Fibroblast of lung (primary cell): Measurements from ENCODE around the gene ONECUT2. TPM values are rescaled to one million over a fixed set of nuclear protein-coding genes. Genes with fewer than 3 reads are reported as not detected.
"Not testable (repeated sequence)": the region's sequence is repeated elsewhere in the genome, so short reads cannot be mapped to it uniquely, and the experiment has no call there.

Source experiments
- DNase-seq, 2 donors: peaks; one replicate each; pipeline versions ENCODE4 v3.0.0 to v3.0.0-alpha.2; 2010; ENCODE audit warnings: low read depth in 2 of 2
- H2AFZ ChIP-seq: 2 replicates; pipeline ENCODE4 v1.5.1; 2012; ENCODE audit warnings: low read length, control low read depth, inconsistent platforms
- H3K27ac ChIP-seq: 2 replicates; pipeline ENCODE4 v1.5.1; 2011; ENCODE audit warnings: low read length, control low read depth; ENCODE audit not compliant: insufficient read depth
- H3K27me3 ChIP-seq: 2 replicates; pipeline ENCODE4 v1.5.1; 2011; ENCODE audit warnings: mild to moderate bottlenecking, low read length; ENCODE audit not compliant: control insufficient read depth, insufficient read depth
- H3K36me3 ChIP-seq: 2 replicates; pipeline ENCODE4 v1.5.1; 2011; ENCODE audit warnings: low read length; ENCODE audit not compliant: control insufficient read depth, insufficient read depth
- H3K4me1 ChIP-seq: 2 replicates; pipeline ENCODE4 v1.5.1; 2011; ENCODE audit warnings: low read length; ENCODE audit not compliant: control insufficient read depth, insufficient read depth; ENCODE audit errors: extremely low read depth
- H3K4me2 ChIP-seq: 2 replicates; pipeline ENCODE4 v1.5.1; 2011; ENCODE audit warnings: low read length, control low read depth; ENCODE audit not compliant: insufficient read depth; ENCODE audit errors: extremely low read depth
- H3K4me3 ChIP-seq, 4 experiments: fragments of 200-600 bp in 1 of 4; sonication (generic) in 1 of 4; replicated peaks in 1 of 4; 2 replicates each; pipeline ENCODE4 v1.5.1; 2011 to 2016; ENCODE audit warnings: low read length in 4 of 4, low read depth in 3 of 4, mild to moderate bottlenecking in 3 of 4, control low read depth in 2 of 4, inconsistent platforms in 1 of 4, mixed read lengths in 1 of 4; ENCODE audit not compliant: insufficient read depth in 1 of 4; ENCODE audit errors: control extremely low read depth in 1 of 4
- H3K79me2 ChIP-seq: 2 replicates; pipeline ENCODE4 v1.5.1; 2012; ENCODE audit warnings: mild to moderate bottlenecking, low read length, inconsistent platforms; ENCODE audit not compliant: control insufficient read depth, insufficient read depth
- H3K9ac ChIP-seq: 2 replicates; pipeline ENCODE4 v1.5.1; 2011; ENCODE audit warnings: mild to moderate bottlenecking, low read length, control low read depth; ENCODE audit not compliant: insufficient read depth
- H3K9me3 ChIP-seq: 2 replicates; pipeline ENCODE4 v1.5.1; 2012; ENCODE audit warnings: low read depth, low read length; ENCODE audit not compliant: control insufficient read depth, insufficient read depth
- H4K20me1 ChIP-seq: 2 replicates; pipeline ENCODE4 v1.5.1; 2011; ENCODE audit warnings: low read length; ENCODE audit not compliant: control insufficient read depth, insufficient read depth; ENCODE audit errors: extremely low read depth
- CTCF ChIP-seq, 2 donors: IDR thresholded peaks in 1 of 2; conservative IDR thresholded peaks in 1 of 2; 1 replicate in 1 of 2; 2 replicates in 1 of 2; pipeline ENCODE4 v1.5.1; 2011 to 2012; ENCODE audit warnings: low read length in 2 of 2, control low read depth in 1 of 2, inconsistent platforms in 1 of 2, low read depth in 1 of 2, mild to moderate bottlenecking in 1 of 2
- EZH2 ChIP-seq: IDR thresholded peaks from 2 replicates; pipeline ENCODE4 v1.5.1; 2012; ENCODE audit warnings: low read length, control low read depth, mild to moderate bottlenecking; ENCODE audit errors: missing control alignments
- polyA plus RNA-seq, 2 donors: library from polyadenylated mRNA; depleted of rRNA in 1 of 2; stranded (reverse) in 1 of 2; unstranded in 1 of 2; fragments of >200 nt; gene quantifications; 2 replicates each; pipeline ENCODE4 v1.2.1, GENCODE V29; 2011 to 2012; ENCODE audit warnings: missing spikeins in 1 of 2
- total RNA-seq: library from RNA; depleted of rRNA; stranded (reverse); fragments of >200 nt; gene quantifications from 2 replicates; pipeline ENCODE4 v1.2.1, GENCODE V29; 2014

The ONECUT2 gene
- total and polyA plus RNA-seq, 2 donors (not counting 1 experiment from before 2014, with no cell fraction given), result under 0.01 TPM

DNA sequence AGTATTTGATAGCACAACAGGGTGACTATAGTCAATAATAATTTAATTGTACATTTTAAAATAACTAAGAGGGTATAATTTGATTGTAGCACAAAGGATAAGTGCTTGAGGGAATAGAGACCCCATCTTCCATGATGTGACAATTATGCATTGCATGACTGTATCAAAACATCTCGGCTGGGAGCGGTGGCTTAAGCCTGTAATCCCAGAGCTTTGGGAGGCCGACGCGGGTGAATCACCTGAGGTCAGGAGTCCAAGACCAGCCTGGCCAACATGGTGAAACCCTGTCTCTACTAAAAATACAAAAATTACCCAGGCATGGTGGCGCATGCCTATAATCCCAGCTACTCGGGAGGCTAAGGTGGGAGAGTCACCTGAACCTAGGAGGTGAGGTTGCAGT lies 38.3 kb upstream of the ONECUT2 start:
- not testable (repeated sequence) for H3K79me2 ChIP-seq, H3K4me1 ChIP-seq, H2AFZ ChIP-seq, DNase-seq, H3K4me3 ChIP-seq, H3K4me2 ChIP-seq, H3K9me3 ChIP-seq, H3K27me3 ChIP-seq, H3K36me3 ChIP-seq, H3K27ac ChIP-seq, H3K9ac ChIP-seq, H4K20me1 ChIP-seq

GRCh38 chr18:57397440-57398132 lies 37.6 kb upstream of the ONECUT2 start:
- Histone ChIP-seq H3K27me3 (no peaks in the 10 kb centered on the region), H3K9ac (no peak overlapping the region), H3K27ac (no peak overlapping the region), H3K79me2 (no peaks in the 10 kb centered on the region), H3K4me3 (no peak overlapping the region), H3K4me2 (no peak overlapping the region), H3K9me3 (no peaks in the 10 kb centered on the region), H2AFZ (no peak overlapping the region), H4K20me1 (no peaks in the 10 kb centered on the region), H3K4me1 (no peaks in the 10 kb centered on the region), H3K36me3 (no peaks in the 10 kb centered on the region)
- TF ChIP-seq EZH2 (no peak), CTCF (conservative IDR thresholded peaks at IDR 0.05 in 1 of 2, IDR thresholded peaks at IDR 0.05 in 1 of 2; ENCODE audit: low read depth in 1 of 2, low read length in 2 of 2) (no peak)
- DNase-seq, result peak; percentile 7 to 66

- TF ChIP-seq EZH2 (no peak), CTCF (conservative IDR thresholded peaks at IDR 0.05 in 1 of 2, IDR thresholded peaks at IDR 0.05 in 1 of 2; ENCODE audit: low read depth in 1 of 2, low read length in 2 of 2) (no peak)
- H3K27ac ChIP-seq, result no peak overlapping the region
- no peak overlapping the region for H2AFZ ChIP-seq
- H3K4me1 ChIP-seq, result no peaks in the 10 kb centered on the region
- H3K9ac ChIP-seq, result no peak overlapping the region
- no peaks in the 10 kb centered on the region for H3K79me2 ChIP-seq
- no peak overlapping the region for H3K4me3 ChIP-seq
- H3K4me2 ChIP-seq, result no peak overlapping the region
- no peak for DNase-seq
- H3K27me3 ChIP-seq, result no peaks in the 10 kb centered on the region
- H3K36me3 ChIP-seq, result no peaks in the 10 kb centered on the region
- H4K20me1 ChIP-seq, result no peaks in the 10 kb centered on the region
- H3K9me3 ChIP-seq, result no peaks in the 10 kb centered on the region
These were observed 30.8 kb upstream of the ONECUT2 start for GRCh38 chr18:57404345-57404744.
